Measurements from ENCODE around the gene PISD. TPM values are rescaled to one million over a fixed set of nuclear protein-coding genes. Genes with fewer than 3 reads are reported as not detected.
"Not testable (repeated sequence)": the region's sequence is repeated elsewhere in the genome, so short reads cannot be mapped to it uniquely, and the experiment has no call there.

PISD gene
- total and polyA plus RNA-seq, 9 of the 15 experiments (the other 6 are each of a cell fraction or from before 2014, with no cell fraction given) = 24.5 to 65.9 (median 36.6) TPM

- H3K9me1 ChIP-seq (ENCODE audit: control insufficient read depth, insufficient read depth, low read length); FAIRE-seq; H3K4me1 ChIP-seq (replicated peaks in 1 of 2; ENCODE audit: control insufficient read depth in 2 of 2, insufficient read depth in 2 of 2, low read length in 2 of 2); CTCF ChIA-PET (ENCODE audit: low intra/inter-chr PET ratio); H3K9me3 ChIP-seq (replicated peaks; ENCODE audit: control insufficient read depth, insufficient read depth, low read depth, low read length); in situ Hi-C loops (cut with MboI); H3K36me3 ChIP-seq (ENCODE audit: control insufficient read depth, insufficient read depth, low read length); BruUV-seq (replicated peaks); H2AFZ ChIP-seq (ENCODE audit: low read depth, low read length); ATAC-seq; H3K27me3 ChIP-seq (ENCODE audit: control insufficient read depth in 2 of 2, insufficient read depth in 2 of 2, low read length in 2 of 2); H4K20me1 ChIP-seq (replicated peaks; ENCODE audit: control insufficient read depth, insufficient read depth, low read length); TF ChIP-seq ATF3 (CRISPR knock-in tag; conservative IDR thresholded peaks at IDR 0.05): not testable (repeated sequence)
- intact Hi-C loops (cut with micrococcal nuclease) = loop anchor here (10.0 kb wide), 2 partner anchors 94 to 214 kb away; partner anchors contain the start of genes DEPDC5 and PRR14L
- POLR2A ChIA-PET = interaction anchor here (0.6 to 2.2 kb wide), 6 partner anchors 16 to 1235 kb away, joined by 3 to 14 read pairs (median 4); no protein-coding TSS in a partner anchor
- Histone ChIP-seq H3K4me3 (peak overlapping the region; percentile 94), H3K4me2 (ENCODE audit: insufficient read depth, low read length) (peak overlapping the region; percentile 96), H3K27ac (ENCODE audit: extremely low read depth, low read depth, low read length) (peak overlapping the region; percentile 70; the same call in 2 of the 3 replicates), H3K79me2 (ENCODE audit: control insufficient read depth, insufficient read depth, low read length) (peaks cover 44% of the 10 kb centered on the region), H3K9ac (ENCODE audit: insufficient read depth in 1 of 2, low read depth in 2 of 2, low read length in 2 of 2) (peak overlapping the region; percentile 68 to 82; a peak in 3 of 4 replicates)
- WGBS (ENCODE audit: insufficient coverage, low coverage, missing lambda C conversion rate) = 2% methylated on average over 9 of the region's 10 CpGs
- TF ChIP-seq FOSL1 (tag; conservative IDR thresholded peaks at IDR 0.05) (peak; percentile 55), ATF3 (IDR thresholded peaks at IDR 0.05) (peak; percentile 43; the same call in 1 of the 2 replicates), EGR1 (conservative IDR thresholded peaks at IDR 0.05) (peak; percentile 36; the same call in 1 of the 2 replicates), BHLHE40 (IDR thresholded peaks at IDR 0.05; ENCODE audit: low read length) (0 out of 2 replicates have a peak, but pooled peaks have one; percentile 13)
- peak in 1 of 4 experiments; percentile 33 for DNase-seq (ENCODE audit: extremely low read depth in 1 of 4, low spot score in 3 of 4)
Observed at GRCh38 chr22:31660860-31661341, 1.1 kb downstream of the PISD start.
